Measurements from ENCODE around the gene TCHHL1.

Gene TCHHL1

DNA sequence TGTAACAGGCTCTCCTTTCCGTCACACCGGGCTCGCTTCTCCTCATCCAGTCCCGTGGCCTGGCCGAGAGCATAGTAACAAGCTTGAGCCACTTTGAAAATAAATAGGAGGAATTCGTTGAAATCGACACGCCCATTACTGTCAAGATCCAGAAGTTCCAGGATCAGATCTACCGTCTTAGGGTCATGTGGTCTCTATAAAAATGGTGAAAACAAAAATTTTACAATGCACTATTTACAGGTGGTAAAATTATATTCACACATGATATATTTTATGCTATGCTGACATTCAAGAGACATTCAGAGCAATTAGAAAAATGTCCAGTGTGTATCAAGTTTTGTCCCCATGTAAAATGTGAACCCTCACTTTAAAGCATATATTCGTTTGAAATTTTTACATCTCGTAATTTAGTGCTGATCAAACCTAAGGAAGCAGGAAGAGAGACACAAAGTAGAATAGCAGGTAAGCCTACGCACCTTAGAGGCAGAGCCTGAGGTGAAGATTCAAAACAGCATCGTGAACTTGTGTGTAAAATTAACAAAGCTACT lies 24.1 kb upstream of the TCHHL1 start:
- TF ChIP-seq, protein P1, sequence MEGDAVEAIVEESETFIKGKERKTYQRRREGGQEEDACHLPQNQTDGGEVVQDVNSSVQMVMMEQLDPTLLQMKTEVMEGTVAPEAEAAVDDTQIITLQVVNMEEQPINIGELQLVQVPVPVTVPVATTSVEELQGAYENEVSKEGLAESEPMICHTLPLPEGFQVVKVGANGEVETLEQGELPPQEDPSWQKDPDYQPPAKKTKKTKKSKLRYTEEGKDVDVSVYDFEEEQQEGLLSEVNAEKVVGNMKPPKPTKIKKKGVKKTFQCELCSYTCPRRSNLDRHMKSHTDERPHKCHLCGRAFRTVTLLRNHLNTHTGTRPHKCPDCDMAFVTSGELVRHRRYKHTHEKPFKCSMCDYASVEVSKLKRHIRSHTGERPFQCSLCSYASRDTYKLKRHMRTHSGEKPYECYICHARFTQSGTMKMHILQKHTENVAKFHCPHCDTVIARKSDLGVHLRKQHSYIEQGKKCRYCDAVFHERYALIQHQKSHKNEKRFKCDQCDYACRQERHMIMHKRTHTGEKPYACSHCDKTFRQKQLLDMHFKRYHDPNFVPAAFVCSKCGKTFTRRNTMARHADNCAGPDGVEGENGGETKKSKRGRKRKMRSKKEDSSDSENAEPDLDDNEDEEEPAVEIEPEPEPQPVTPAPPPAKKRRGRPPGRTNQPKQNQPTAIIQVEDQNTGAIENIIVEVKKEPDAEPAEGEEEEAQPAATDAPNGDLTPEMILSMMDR (IDR thresholded peaks at IDR 0.05; ENCODE audit: insufficient read depth, low read depth, low read length, missing control alignments): no peak
- no peak for DNase-seq (ENCODE audit: low read depth)
- peak overlapping the region; percentile 36 for H3K4me3 ChIP-seq (ENCODE audit: low read length)

DNA sequence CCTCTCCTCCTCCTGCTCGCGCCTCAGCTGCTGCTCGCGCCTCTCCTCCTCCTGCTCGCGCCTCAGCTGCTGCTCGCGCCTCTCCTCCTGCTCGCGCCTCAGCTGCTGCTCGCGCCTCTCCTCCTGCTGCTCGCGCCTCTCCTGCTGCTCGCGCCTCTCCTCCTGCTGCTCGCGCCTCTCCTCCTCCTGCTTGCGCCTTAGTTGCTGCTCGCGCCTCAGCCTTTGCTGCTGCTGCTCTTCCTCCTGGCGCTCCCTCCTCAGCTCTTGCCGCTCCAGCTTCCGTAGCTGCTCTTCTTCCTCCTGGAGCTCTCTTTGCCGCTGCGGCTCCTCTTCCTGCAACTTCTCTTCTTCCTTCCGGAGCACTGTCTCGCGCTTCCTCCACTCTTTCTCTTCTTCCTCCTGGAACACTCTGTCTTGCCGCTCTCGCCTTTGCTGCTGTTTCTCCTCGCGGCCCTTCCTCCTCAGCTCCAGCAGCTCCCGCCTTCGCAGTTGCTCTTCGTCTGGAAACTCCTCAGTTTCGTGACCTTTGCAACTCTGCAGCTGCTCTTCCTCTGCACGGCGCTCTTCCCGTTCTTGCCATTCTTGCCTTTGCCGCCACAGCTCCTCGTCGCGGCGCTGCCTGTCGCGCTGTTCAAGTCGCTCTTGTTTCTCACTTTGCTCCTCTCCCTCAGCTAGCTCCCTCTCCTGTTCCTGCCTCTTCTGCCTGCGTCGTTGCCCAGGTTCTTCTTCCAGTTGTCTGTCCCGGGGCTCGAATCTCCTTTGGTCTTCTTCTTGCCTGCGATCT lies 23.4 kb upstream of the TCHHL1 start:
- TF ChIP-seq, protein P1 (IDR thresholded peaks at IDR 0.05; ENCODE audit: insufficient read depth, low read depth, low read length, missing control alignments): no peak
- peak overlapping the region; percentile 36 for H3K4me3 ChIP-seq (ENCODE audit: low read length)
- peak; percentile 44 for DNase-seq (ENCODE audit: low read depth)

DNA sequence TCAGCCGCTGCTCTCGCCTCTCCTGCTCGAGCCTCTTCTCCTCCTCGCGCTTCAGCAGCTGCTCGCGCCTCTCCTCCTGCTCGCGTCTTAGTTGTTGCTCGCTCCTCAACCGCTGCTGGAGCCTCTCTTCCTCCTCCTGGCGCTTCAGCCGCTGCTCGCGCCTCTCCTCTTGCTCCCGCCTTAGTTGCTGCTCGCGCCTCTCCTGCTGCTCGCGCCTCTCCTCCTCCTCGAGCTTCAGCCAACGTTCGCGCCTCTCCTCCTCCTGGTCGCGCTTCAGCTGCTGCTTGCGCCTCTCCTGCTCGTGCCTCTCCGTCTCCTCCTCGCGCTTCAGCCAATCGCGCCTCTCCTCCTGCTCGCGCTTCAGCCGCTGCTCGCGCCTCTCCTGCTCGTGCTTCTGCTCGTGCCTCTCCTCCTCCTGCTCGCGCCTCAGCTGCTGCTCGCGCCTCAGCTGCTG lies 22.7 kb upstream of the TCHHL1 start:
- TF ChIP-seq, protein P1 (IDR thresholded peaks at IDR 0.05; ENCODE audit: insufficient read depth, low read depth, low read length, missing control alignments): no peak
- peak overlapping the region; percentile 58 for H3K4me3 ChIP-seq (ENCODE audit: low read length)
- peak; percentile 55 for DNase-seq (ENCODE audit: low read depth)

DNA sequence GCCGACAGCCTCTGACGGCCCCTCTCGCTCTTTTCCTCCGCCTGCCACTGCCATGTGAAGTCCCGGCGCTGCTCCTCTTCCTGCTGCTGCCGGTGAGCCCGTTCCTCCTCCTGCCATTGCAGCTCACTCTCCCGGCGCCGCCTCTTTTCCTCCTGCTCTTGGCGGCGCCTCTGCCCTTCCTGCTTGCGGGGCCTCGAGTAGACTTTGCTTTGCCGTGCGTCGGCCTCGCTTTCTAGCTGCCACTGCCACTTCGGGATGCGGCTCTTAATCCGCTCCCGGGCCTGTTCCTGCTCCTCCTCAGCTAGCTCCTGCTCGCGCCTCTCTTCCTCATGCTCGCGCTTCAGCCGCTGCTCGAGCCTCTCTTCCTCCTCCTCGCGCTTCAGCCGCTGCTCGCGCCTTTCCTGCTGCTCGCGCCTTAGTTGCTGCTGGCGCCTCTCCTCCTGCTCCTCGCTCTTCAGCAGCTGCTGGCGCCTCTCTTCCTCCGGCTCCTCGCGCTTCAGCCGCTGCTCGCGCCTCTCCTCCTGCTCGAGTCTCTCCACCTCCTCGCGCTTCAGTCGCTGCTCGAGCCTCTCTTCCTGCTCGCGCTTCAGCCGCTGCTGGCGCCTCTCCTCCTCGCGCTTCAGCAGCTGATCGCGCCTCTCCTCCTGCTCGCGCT lies 22.1 kb upstream of the TCHHL1 start:
- peak overlapping the region; percentile 58 for H3K4me3 ChIP-seq (ENCODE audit: low read length)
- TF ChIP-seq, protein P1 (IDR thresholded peaks at IDR 0.05; ENCODE audit: insufficient read depth, low read depth, low read length, missing control alignments): no peak
- peak; percentile 67 for DNase-seq (ENCODE audit: low read depth)

DNA sequence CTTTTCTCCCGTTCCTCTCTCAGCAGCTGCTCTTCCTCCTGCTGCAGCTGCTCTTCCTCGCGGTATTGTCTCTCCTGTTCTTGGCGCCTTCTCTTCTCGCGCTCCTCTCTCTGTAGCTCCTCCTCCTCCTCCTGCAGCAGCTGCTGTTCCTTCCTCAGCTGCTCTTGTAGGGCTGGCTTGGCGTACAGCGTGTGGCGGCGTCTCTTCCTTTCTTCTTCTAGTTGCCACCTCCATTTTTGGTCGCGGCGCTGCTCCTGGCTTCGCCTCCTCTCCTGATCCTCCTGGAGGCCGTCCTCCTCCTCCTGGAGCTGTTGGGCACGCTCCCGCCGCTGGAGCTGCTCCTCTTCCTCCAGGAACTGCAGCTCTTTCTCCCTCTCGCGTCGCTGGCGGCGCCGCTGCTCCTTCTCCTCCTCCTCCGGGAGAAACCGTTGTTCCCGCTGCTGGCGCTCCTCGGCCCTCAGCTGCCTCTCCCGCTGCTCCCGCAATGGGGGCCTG lies 21.5 kb upstream of the TCHHL1 start:
- peak overlapping the region; percentile 58 for H3K4me3 ChIP-seq (ENCODE audit: low read length)
- TF ChIP-seq, protein P1 (IDR thresholded peaks at IDR 0.05; ENCODE audit: insufficient read depth, low read depth, low read length, missing control alignments): no peak
- peak; percentile 62 for DNase-seq (ENCODE audit: low read depth)

DNA sequence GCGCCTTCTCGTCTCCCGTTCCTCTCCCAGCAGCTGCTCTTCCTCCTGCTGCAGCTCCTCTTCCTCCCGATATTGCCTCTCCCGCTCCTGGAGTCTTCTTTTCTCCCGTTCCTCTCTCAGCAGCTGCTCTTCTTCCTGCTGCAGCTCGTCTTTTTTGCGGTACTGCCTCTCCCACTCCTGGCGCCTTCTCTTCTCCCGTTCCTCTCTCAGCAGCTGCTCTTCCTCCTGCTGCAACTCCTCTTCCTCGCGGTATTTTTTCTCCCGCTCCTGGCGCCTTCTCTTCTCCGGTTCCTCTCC lies 21.1 kb upstream of the TCHHL1 start:
- TF ChIP-seq, protein P1 (IDR thresholded peaks at IDR 0.05; ENCODE audit: insufficient read depth, low read depth, low read length, missing control alignments): no peak
- peak overlapping the region; percentile 58 for H3K4me3 ChIP-seq (ENCODE audit: low read length)
- no peak for DNase-seq (ENCODE audit: low read depth)
